ENCODE data around the gene THBS2. TPM values are rescaled to one million over a fixed set of nuclear protein-coding genes. Genes with fewer than 3 reads are reported as not detected.

Gene THBS2
- total RNA-seq, 1 donor from 2014 or later = 18.6 TPM

- Mint-ChIP-seq H3K36me3 (peaks cover 3% of the 10 kb centered on the region), H3K27me3 (ENCODE audit: low read depth) (peaks cover 13% of the 10 kb centered on the region), H3K4me1 (peaks cover 3% of the 10 kb centered on the region), H3K27ac (no peak overlapping the region), H3K4me3 (no peak overlapping the region), H3K9me3 (no peaks in the 10 kb centered on the region)
- no peak for DNase-seq (ENCODE audit: low spot score in 2 of 2, unreplicated experiment in 2 of 2)
- no peak for TF ChIP-seq CTCF (IDR thresholded peaks at IDR 0.05; ENCODE audit: unreplicated experiment)
Observed at GRCh38 chr6:169243186-169243585, 10.5 kb downstream of the THBS2 start.

- H3K36me3 Mint-ChIP-seq = no peaks in the 10 kb centered on the region
- no peak overlapping the region for H3K4me3 Mint-ChIP-seq
- DNase-seq (ENCODE audit: low spot score in 2 of 2, unreplicated experiment in 2 of 2) = no peak
- no peak overlapping the region for H3K27ac Mint-ChIP-seq
- peaks cover 3% of the 10 kb centered on the region for H3K4me1 Mint-ChIP-seq
- no peaks in the 10 kb centered on the region for H3K9me3 Mint-ChIP-seq
- no peak for TF ChIP-seq CTCF (IDR thresholded peaks at IDR 0.05; ENCODE audit: unreplicated experiment)
- peaks cover 14% of the 10 kb centered on the region for H3K27me3 Mint-ChIP-seq (ENCODE audit: low read depth)
Observed at GRCh38 chr6:169241688-169242350, 11.8 kb downstream of the THBS2 start.

GRCh38 chr6:169240591-169241390 lies 12.9 kb downstream of the THBS2 start:
- Mint-ChIP-seq H3K9me3 (no peaks in the 10 kb centered on the region), H3K4me3 (no peak overlapping the region), H3K27me3 (ENCODE audit: low read depth) (peaks cover 14% of the 10 kb centered on the region), H3K4me1 (peaks cover 3% of the 10 kb centered on the region), H3K27ac (no peak overlapping the region), H3K36me3 (no peaks in the 10 kb centered on the region)
- TF ChIP-seq CTCF (IDR thresholded peaks at IDR 0.05; ENCODE audit: unreplicated experiment) = no peak
- no peak for DNase-seq (ENCODE audit: low spot score in 2 of 2, unreplicated experiment in 2 of 2)

GRCh38 chr6:169240125-169240524 lies 13.5 kb downstream of the THBS2 start:
- no peaks in the 10 kb centered on the region for H3K36me3 Mint-ChIP-seq

GRCh38 chr6:169239181-169239580 lies 14.5 kb downstream of the THBS2 start:
- H3K27ac Mint-ChIP-seq = no peak overlapping the region

More at GRCh38 chr6:169240125-169240524, 13.5 kb downstream of the THBS2 start:
- Mint-ChIP-seq H3K9me3 (no peaks in the 10 kb centered on the region), H3K27me3 (ENCODE audit: low read depth) (peaks cover 14% of the 10 kb centered on the region), H3K4me3 (no peak overlapping the region), H3K27ac (no peak overlapping the region), H3K4me1 (peaks cover 3% of the 10 kb centered on the region)
- no peak for TF ChIP-seq CTCF (IDR thresholded peaks at IDR 0.05; ENCODE audit: unreplicated experiment)
- no peak for DNase-seq (ENCODE audit: low spot score in 2 of 2, unreplicated experiment in 2 of 2)

More at GRCh38 chr6:169239181-169239580, 14.5 kb downstream of the THBS2 start:
- H3K4me1 Mint-ChIP-seq = peaks cover 3% of the 10 kb centered on the region
- H3K9me3 Mint-ChIP-seq = peaks cover 3% of the 10 kb centered on the region
- TF ChIP-seq CTCF (IDR thresholded peaks at IDR 0.05; ENCODE audit: unreplicated experiment) = no peak
- no peak for DNase-seq (ENCODE audit: low spot score in 2 of 2, unreplicated experiment in 2 of 2)
- H3K36me3 Mint-ChIP-seq = peaks cover 3% of the 10 kb centered on the region
- H3K27me3 Mint-ChIP-seq (ENCODE audit: low read depth) = peaks cover 14% of the 10 kb centered on the region
- no peak overlapping the region for H3K4me3 Mint-ChIP-seq

Measured in mesothelial cell of epicardium (in vitro differentiated cells).